DMS 273 (cell line): ENCODE data around the gene PLD5.
"Not testable (repeated sequence)": the region's sequence is repeated elsewhere in the genome, so short reads cannot be mapped to it uniquely, and the experiment has no call there.

ENCODE experiments used
- DNase-seq: peaks from one replicate; lab custom pipeline; 2025; ENCODE audit not compliant: unreplicated experiment; lab: John Stamatoyannopoulos, UW

The PLD5 gene

DNA sequence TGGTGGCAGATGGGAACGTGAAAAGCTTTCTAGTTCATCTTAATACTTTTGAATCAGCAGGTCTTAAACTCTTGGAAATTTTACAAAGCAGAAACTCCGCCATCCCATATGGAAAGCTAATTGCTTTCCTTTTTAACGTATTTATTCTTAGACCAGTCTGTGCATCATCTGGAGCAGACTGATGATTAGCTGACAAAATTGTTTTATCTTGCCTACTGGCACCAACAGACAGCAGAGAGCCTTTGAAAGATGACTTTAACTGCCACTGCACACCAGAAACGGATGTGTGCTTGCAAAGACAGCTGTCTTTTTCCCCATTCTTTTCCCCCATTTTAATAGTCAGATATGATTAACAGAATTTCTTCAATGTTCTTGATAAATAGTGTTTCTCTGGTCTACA lies 97.0 kb downstream of the PLD5 start:
- DNase-seq = no peak

DNA sequence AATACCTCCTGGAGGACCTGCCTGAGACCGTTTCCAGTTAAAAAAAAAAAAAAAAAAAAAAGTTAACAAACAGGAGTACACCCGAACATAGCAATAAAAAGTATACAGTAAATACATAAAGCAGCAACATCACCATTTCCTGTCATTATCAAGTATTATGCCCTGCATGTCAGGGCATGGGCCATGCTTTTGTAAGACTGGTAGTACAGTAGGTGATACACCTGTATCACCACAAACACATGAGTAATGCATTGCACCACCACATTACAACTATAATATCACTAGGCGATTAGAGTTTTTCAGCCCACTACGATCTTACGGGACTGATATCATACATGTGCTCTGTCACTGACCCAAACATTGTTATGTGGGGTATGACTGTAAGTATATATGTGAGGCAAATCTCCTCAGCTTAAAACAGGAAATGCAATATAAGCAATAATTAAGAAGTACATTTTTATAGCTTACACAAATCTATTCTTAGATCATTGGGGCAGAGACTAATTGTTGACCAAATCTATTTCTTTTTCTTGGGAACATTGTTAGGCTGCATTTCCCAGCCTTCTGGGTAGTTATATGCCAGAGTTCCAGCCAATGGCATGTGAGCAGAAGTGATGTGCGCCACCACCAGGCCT lies 98.1 kb downstream of the PLD5 start:
- no peak for DNase-seq

DNA sequence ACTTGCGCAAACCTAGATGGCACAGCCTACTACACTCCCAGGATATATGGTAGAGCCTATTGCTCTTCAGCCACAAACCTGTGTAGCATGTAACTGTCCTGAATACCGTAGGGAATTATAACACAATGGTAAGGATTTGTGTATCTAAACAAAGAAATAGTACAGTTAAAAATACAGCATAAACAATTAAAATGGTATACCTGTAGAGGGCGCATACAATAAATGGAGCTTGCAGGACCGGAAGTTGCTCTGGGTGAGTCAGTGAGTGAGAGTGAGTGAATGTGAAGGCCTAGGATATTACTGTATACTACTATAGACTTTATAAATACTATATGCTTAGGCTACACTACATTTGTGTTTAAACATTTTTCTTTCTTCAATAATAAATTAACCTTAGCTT lies 99.3 kb downstream of the PLD5 start:
- DNase-seq = peak; percentile 32

DNA sequence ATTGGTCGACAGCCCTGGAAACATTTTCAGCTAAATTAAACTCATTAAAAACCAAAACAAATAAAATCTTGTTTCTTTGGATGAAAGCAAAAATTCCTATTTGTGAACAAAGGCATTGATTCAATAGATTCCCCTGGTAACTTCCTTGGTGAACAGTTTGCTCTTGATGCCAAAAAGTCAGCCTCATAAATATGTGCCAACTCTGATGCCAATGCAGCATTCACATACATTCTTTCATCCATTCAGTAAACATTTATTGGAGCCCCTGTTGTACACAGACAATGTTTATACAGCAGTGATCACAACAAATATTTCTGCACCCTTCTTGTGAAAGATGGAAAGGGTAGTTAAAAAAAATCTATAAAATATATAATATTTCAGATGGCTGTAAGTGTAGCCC lies 107.8 kb downstream of the PLD5 start:
- no peak for DNase-seq

DNA sequence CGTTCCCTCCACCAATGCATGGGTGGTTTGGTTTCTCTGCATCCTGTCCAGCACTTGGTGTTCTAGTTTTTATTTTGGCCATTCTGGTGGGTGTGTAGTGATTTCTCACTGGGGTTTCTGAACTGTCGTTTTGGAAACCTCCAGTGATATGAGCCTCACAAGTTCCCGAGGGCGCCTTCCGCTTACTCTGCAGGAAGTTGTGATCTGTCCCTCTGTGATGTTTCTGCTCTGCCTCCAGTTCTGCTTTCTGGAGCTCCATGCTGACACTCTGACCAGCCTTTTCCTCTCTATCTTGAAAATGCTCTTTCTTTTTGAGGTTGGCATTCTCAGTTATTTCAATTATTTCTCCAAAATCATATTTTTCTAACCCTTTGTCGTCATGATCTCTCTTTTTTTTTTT lies 111.6 kb downstream of the PLD5 start:
- DNase-seq = no peak

DNA sequence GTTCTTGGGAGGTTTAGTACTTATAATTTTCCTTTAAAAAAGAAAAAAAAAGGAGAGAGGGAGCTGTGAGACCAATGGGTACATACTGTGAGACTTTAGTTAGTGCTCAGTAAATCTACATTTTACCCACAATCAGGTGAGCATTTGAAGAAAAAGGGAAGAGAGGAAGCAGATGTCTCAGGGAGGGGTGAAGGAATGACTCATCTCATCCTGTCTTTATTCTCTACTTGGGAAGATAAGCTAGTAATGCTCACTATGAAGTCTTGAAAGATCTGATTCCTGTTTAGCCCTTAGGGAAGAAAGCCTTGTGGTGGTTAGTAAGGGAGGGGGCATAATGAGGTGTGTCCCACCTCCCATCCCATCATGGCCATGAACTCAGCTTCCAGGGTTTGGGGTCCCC lies 112.6 kb downstream of the PLD5 start:
- no peak for DNase-seq

DNA sequence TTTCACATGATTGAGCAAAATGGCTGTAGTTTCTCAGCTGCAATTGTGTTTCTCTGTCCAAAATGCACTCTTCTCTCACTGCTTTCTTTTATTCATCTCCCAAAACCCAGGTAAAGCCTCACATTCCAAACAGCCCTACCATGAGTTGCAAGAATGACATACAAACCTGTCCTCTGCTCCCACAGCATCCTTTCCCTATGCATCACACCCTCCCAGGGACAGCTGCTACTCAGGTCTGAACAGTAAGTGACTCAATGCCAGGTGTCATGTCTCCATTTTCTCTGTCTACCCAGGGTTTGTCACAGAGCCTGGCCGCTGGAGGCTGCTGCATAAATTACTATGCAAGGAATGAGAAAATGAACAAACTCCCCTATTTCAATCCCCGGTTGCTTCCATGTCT lies 118.5 kb downstream of the PLD5 start:
- DNase-seq = no peak

DNA sequence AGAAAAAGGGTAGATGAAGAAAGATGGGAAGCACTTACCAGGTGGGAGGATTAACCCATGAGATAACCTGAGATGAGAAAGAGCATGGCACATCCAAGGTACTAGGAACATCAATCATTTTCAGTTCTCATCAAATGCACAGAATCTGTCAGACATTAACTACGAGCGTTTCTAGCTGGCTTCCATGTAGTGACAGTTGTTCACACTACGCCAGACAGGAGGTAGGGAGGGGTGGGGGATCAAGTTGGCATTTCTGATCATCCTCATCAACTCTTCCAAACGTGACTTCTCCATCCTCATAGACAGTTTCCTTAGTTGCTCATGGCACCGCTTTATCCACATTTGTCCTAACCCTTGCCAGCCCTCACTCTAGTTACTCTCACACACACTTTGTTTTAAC lies 120.2 kb downstream of the PLD5 start:
- no peak for DNase-seq

DNA sequence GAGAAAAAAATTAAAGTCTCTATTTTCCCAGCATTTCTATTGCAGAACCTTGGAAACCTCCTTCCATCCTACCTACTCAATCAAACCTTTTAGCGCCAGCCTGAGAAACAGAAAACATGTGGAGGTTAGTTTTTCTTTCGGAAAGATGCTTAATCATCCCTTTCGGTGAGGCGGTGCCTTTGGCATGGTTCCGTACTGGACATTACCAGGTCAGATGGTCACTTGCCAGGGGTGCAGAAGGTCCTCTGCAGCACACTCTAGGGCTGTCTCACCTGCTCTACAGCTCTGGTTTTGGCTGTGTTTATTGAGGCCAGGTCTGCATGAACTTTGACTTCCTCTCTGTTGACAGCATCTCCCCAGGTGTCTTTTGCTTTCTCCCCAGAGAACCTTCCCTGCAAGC lies 121.5 kb downstream of the PLD5 start:
- DNase-seq = no peak

DNA sequence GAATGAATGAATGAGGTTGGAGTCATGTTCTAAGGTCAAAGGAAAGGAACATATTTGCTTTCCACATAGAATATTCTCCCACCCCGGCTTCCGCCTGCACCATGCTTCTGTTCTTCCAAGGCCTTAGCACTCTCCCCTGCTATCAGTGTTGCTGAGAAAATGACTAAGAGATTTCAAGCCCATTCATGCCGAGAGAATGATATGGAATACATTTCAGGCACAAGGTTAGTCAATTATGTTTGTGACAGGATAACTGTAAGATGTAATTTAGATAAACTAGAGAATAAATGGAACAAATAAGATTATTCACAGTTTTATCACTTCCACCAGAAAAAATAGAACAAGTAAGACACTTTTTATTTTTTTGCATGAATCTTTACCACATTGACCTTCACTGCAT lies 122.6 kb downstream of the PLD5 start:
- DNase-seq = no peak

DNA sequence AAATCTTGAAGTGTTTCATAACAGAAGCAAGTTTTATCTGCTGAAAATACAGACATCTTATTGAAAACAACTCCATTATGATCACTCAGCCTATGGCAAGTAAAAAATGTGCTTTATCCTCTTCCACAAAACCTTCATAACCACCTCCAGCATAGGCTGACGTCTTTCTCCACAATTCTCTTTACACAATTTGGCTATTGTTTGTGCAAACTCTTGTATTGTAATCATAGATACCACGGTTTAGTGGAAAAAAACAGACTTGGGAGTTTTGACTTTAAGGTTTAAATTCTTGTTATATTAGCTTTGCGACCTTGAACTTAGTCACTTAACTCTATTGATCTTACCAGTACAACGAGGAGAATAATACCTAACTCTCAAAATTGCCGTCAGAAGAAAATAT lies 126.1 kb downstream of the PLD5 start:
- DNase-seq = no peak

DNA sequence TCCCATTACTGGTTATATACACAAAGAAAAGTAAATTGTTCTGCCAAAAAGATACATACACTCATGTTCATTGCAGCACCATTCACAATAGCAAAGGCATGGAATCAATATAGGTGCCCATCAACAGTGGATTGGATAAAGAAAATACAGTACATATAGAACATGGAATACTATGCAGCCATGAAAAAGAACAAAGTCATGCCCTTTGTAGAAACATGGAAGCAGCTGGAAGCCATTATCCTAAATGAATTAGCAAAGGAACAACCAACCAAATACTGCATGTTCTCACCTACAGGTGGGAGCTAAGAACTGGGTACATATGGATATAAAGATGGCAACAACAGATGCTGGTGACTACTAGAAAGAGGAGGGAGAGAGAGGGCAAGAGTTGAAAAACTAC lies 132.6 kb downstream of the PLD5 start:
- no peak for DNase-seq

DNA sequence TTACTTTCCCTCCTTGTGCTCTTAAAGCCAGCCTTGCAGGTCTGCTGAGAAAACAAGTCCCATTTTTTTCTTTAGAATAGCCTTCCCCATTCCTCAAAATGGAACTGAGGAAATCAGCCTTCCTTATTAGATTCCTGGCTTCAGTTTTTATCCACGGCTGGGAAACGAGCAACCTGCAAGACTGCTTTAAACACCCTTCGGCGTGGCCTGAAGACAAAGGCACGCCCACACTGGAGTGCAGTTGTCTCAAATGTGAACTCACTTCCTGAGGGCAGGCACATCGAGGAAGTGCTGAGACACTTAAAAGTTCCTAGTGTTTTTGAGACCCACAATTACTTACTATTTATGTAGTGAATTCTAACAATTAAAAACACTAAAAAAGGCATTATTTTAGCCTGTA lies 148.4 kb downstream of the PLD5 start:
- not testable (repeated sequence) for DNase-seq

DNA sequence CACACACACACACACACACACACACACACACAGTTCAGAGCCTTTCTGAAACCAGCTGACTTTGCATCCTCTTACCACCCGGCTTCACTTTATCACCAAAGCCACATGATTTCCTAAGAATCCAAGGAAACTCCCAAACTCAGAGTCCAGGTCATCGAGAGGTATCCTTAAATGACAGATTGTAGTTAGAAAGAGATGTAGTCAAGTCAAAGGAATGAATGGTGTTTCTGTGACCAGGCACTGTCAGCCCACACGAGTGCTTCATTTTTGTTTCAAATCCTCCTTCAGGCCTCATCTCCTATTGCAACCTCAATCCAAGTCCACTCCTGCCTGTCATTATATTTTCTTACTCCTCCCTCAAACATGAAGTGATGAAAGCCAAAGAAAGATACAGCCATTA lies 174.1 kb downstream of the PLD5 start:
- DNase-seq = not testable (repeated sequence)

DNA sequence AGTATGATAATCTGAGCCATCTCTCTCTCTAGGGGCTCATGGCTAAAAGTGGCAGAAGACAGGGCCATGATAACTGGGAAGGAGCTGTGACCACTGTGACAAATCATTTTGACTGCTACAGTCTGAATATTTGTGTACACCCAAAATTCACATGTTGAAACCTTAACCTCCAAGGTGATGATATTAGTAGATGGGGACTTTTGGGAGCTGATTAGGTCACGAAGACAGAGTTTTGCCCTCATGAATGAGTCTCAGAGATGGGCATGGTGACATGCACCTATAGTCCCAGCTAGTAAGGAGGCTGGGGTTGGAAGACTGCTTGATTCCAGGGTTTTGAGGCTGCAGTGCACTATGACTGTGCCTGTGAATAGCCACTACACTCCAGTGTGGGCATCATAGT lies 174.9 kb downstream of the PLD5 start:
- DNase-seq = no peak

DNA sequence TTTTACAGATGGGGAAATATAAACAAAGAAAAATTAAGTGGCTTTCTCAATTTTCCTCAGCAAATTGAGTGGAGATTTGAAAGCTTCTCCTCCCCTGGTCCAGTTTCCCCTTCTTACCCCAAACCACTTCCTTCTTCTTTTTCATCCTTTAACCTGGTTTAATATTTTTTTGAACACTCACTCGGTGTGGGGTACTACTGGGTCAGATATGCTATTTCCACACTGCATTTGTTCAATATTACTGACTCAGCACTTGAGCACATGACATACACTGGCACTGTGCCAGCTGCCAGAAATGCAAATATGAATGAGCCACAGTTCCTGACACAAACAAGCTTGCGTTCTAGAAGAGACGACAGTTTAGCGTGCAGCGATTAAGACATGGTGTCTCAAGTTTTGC lies 193.6 kb downstream of the PLD5 start:
- DNase-seq = not testable (repeated sequence)

DNA sequence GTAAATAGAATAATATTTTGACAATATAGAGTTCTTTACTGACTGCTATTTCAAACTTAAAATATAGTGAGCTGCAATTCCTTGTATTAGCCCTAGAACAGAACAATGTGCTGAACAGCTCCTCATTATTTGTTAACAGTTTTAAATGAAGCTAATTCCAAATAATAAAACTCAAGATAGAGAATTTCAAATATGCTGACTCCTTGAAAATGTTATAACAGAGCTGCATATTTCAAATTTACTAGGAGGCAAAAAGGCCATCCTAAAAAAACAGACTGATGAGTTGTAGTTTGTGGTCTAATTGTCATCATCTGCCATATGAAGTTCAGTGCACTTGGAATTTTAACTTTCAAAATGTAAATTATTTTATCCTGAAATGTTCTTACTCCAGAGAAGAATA lies 197.1 kb downstream of the PLD5 start:
- DNase-seq = not testable (repeated sequence)

DNA sequence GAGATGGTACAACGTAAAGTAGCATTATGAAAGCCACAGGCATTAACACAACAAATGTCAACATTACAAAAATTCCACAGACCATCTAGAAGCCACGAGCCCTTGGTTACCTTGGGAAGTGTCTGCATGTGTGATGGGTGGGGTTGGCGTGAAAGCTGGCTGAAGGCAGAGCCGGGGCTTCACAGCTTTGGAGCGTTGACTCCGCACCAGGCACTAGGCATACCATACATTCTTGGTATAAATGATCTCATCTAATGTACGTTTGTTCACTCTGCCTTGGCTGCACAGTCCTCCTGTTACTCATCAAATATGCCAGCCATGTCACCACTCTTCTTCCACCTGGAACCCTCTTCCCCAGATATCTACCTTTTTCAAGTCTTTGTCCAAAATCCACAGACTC lies 202.5 kb downstream of the PLD5 start:
- not testable (repeated sequence) for DNase-seq

DNA sequence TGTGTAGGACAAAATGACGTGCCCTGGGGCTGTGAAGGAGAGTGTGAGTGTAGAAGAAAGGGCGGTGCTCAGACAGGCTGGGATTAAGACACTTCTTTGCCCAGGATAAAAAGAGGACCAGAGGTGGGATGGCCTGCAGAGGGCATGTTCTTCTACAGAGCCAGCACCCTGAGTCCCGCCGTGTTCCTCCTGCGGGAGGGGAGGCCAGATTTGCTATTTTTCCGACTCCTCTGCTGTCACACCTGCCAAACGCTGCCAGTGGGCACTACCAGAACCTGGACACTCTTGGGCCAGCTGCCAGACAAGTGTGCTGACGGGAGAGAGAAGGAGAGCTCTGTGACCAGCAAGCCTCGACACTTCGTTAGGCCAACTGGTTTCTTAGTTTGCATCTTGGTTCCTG lies 206.4 kb downstream of the PLD5 start:
- DNase-seq = no peak

DNA sequence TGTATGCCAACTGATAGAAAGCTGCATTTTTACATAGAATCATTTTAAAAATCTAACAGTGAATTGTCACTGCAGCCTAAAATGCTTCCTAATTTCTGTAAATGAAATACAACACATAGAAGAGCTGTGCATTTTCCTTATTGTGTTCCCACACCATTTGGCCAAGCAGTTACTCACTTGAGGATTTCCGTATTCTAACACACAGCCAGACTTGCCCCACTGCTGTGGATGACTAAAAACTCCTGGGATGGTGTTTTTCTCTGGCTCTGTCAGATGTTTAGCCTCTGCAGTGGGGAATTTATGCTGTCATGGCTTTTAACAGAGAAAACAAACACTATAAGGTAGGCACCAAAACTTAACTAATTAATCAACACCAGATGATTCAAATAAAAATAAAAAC lies 209.6 kb downstream of the PLD5 start:
- not testable (repeated sequence) for DNase-seq

DNA sequence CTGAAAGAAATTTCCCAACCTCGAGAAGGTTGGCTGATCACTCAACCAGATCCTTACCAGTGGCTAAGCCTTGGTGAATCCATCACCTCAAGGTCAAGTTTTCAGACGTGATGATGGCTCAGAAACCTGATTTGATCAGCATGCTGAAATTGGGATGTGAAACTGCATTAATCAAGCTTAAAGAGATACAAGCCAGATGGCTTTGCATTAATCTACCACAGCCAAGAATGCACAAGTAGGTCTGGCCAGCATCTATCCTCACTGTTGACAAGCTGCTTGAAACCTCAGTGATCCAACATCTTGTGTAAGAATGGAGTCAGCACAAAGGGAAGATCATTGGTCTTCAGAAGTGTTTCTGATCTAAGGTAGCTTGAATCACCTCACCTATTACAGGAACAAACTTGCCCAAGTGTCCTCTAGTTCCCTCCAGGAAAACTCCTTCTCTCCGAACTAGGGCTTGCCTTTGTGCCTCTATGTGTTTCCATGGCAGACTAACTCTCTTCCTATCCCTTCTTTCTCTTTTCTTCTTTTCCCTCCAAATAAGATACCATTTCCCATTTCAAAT lies 210.3 kb downstream of the PLD5 start:
- not testable (repeated sequence) for DNase-seq

DNA sequence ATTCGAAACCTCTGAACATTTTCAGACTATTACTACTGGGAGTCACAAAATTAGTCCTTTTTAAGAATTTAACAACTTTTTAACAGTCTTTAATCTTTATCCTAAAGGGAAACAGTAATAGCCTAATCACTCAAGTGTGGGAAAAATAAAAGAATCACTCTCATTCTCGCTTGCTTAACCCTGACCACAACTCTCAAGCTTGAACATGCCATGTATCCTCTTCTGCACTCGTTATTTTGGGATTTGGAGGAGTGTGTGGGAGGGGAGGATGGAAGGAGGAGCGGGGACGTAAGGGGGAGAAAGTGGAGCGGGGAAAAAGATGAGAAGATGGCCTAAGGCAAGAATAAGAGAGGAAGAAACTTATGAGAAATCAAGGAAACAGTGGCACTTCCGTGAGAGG lies 215.8 kb downstream of the PLD5 start:
- DNase-seq = not testable (repeated sequence)

DNA sequence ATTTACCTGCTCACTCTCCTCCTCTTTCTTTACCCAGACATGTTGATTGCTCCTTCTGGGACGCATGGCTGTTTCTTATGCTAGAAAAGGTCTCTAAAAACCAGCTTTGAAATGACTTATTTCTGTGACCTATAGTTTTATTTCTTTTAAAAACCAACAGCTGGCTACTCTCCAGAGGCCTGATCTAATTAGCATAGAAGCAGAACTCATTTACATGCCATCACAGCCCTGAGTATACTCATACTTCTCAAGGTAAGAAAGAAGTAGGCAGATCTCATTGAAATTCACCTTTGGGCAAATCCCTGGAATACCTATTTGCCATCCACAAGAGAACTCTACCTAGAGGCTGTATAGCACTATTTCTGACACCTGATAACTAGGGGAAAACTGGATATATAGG lies 230.7 kb downstream of the PLD5 start:
- not testable (repeated sequence) for DNase-seq
